Inflammatory macrophage treated with lipopolysaccharide for 4 hours (primary cell): ENCODE results near the gene MZT2A.
"Not testable (repeated sequence)": the region's sequence is repeated elsewhere in the genome, so short reads cannot be mapped to it uniquely, and the experiment has no call there.

Experiments used
- DNase-seq: peaks from one replicate; pipeline ENCODE4 v3.0.0-alpha.2; 2020

Gene MZT2A

GRCh38 chr2:131445896-131446295 lies 46.3 kb downstream of the MZT2A start:
- DNase-seq = no peak

DNA sequence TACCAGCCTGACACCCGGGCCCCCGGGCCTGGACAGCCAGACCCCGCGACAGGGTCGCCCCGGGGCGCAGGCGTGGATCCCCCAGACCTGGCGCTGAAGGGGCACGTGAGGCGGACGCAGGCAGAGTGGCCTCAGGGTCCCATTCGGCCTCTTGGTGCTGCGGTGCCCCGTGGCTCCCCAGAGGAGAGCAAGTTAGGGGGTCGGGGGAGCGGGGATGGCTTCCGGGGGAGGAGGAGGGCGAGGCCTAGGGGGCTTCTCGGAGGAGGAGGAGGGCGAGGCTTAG lies 46.7 kb downstream of the MZT2A start:
- DNase-seq = not testable (repeated sequence)

GRCh38 chr2:131444736-131445514 lies 47.3 kb downstream of the MZT2A start:
- not testable (repeated sequence) for DNase-seq

DNA sequence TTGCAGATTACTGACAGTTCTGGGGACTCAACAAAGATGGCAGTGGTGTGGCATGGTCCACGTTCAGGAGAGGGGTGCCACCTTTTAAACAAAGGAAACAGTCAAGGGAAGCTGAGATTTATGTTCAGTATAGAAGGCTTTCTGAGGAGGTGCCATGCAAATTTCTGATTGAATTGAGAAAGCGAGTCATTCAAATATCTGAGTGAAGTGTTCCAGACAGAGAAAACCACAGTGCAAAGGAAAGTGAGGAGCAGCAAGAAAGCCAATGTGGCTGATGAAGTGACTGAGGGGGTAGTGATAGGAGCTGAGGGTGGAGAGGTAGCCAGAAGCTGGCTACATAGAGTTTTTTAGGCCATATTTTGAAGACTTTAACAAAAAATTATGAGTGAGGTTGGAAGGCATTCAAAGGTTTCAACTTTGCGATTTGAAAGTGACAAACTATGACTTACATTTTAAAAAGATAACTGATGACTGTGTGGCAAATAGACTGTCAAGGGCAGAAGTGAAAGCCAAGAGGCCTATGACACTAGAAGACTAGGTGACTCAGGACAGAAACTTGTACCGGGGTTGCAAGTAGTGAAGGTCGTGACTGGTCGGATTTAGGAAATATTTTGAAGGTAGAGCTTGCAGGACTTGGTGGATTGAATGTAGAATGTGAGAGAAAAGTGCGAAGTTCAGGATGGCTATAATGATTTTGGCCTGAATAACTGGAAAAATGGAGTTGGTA lies 51.3 kb downstream of the MZT2A start:
- DNase-seq = not testable (repeated sequence)
